T-helper 1 cell treated with Interleukin-12 subunit alpha and Interleukin-12 subunit beta and Interleukin-4 antibody, amounts not matched to agents 30 μg/mL and 1 μg/mL, for 36 hours (primary cell): ENCODE results near the gene KLHL25.
"Not testable (repeated sequence)": the region's sequence is repeated elsewhere in the genome, so short reads cannot be mapped to it uniquely, and the experiment has no call there.

Source experiments
- H3K27ac Mint-ChIP-seq: one replicate; pipeline ENCODE4 v1.8.0; 2021; ENCODE audit warnings: mild to moderate bottlenecking, mixed read lengths
- H3K27me3 Mint-ChIP-seq: one replicate; pipeline ENCODE4 v1.8.0; 2021; ENCODE audit warnings: low read depth, mixed read lengths
- H3K36me3 Mint-ChIP-seq: one replicate; pipeline ENCODE4 v1.8.0; 2021; ENCODE audit warnings: low read depth, mixed read lengths
- H3K4me1 Mint-ChIP-seq: one replicate; pipeline ENCODE4 v1.8.0; 2021; ENCODE audit warnings: low read depth, mixed read lengths
- H3K4me3 Mint-ChIP-seq: one replicate; pipeline ENCODE4 v1.8.0; 2021; ENCODE audit warnings: mild to moderate bottlenecking, moderate library complexity, mixed read lengths
- H3K9me3 Mint-ChIP-seq: one replicate; pipeline ENCODE4 v1.8.0; 2021; ENCODE audit warnings: mixed read lengths

KLHL25 gene

DNA sequence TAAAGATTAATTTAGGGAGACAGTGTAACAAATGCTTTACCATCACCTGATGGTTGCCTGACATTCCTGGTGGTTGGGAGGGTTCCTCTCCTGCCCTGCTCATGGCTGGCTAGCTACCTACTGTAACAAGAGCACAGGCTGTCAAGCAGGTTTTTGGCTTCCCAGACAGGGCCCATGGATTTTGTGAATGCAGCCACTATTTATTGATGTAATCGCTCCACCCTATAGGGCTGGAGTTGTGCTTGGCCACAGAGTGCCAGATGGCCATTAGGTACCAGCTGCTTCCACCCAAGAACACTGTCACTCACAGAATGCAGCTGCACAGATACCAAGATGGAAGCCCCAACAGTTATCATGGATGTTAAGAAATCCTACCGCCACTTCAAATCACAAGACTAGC, 31.0 kb upstream of the KLHL25 start:
- no peaks in the 10 kb centered on the region for H3K4me1 Mint-ChIP-seq
- peaks cover 4% of the 10 kb centered on the region for H3K27me3 Mint-ChIP-seq
- H3K9me3 Mint-ChIP-seq, result no peaks in the 10 kb centered on the region
- H3K4me3 Mint-ChIP-seq, result no peak overlapping the region
- H3K36me3 Mint-ChIP-seq, result no peaks in the 10 kb centered on the region
- H3K27ac Mint-ChIP-seq, result no peak overlapping the region

- H3K27me3 Mint-ChIP-seq, result peaks cover 9% of the 10 kb centered on the region
- no peak overlapping the region for H3K27ac Mint-ChIP-seq
- no peaks in the 10 kb centered on the region for H3K9me3 Mint-ChIP-seq
Measured at GRCh38 chr15:85825118-85825517, 30.4 kb upstream of the KLHL25 start.

GRCh38 chr15:85821545-85821944, 26.8 kb upstream of the KLHL25 start:
- H3K4me1 Mint-ChIP-seq, result no peaks in the 10 kb centered on the region
- no peaks in the 10 kb centered on the region for H3K36me3 Mint-ChIP-seq
- no peaks in the 10 kb centered on the region for H3K9me3 Mint-ChIP-seq
- peaks cover 14% of the 10 kb centered on the region for H3K27me3 Mint-ChIP-seq
- no peak overlapping the region for H3K27ac Mint-ChIP-seq
- H3K4me3 Mint-ChIP-seq, result no peak overlapping the region

More at GRCh38 chr15:85825118-85825517, 30.4 kb upstream of the KLHL25 start:
- no peaks in the 10 kb centered on the region for H3K36me3 Mint-ChIP-seq
- H3K4me3 Mint-ChIP-seq, result no peak overlapping the region
- no peaks in the 10 kb centered on the region for H3K4me1 Mint-ChIP-seq

GRCh38 chr15:85819938-85820337, 25.2 kb upstream of the KLHL25 start:
- H3K27me3 Mint-ChIP-seq, result peaks cover 9% of the 10 kb centered on the region
- no peak overlapping the region for H3K4me3 Mint-ChIP-seq
- no peaks in the 10 kb centered on the region for H3K4me1 Mint-ChIP-seq
- H3K27ac Mint-ChIP-seq, result no peak overlapping the region
- no peaks in the 10 kb centered on the region for H3K9me3 Mint-ChIP-seq
- no peaks in the 10 kb centered on the region for H3K36me3 Mint-ChIP-seq

DNA sequence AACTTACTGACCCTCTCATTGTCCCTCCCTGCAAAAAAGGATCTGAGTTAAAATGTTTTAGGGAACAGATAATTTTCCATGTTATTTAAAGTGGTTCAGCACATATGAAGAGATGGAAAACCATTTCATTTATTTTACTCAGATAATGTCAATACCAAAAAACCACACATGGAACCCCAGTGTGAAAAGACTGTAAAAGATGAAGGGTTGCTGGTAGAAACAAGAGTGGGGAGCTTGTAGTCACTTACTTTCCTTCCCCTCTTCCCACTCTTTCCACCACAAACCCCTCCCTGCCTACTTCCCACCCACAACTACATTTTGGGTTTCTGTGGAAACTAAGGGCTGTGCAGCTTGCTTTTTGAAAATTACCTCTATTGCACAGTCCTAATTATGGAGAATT, 18.5 kb upstream of the KLHL25 start:
- H3K27me3 Mint-ChIP-seq, result no peaks in the 10 kb centered on the region
- H3K4me3 Mint-ChIP-seq, result no peak overlapping the region
- H3K36me3 Mint-ChIP-seq, result no peaks in the 10 kb centered on the region

GRCh38 chr15:85810075-85810474, 15.3 kb upstream of the KLHL25 start:
- H3K27me3 Mint-ChIP-seq, result no peaks in the 10 kb centered on the region
- peaks cover 2% of the 10 kb centered on the region for H3K4me1 Mint-ChIP-seq
- no peaks in the 10 kb centered on the region for H3K9me3 Mint-ChIP-seq
- no peak overlapping the region for H3K27ac Mint-ChIP-seq
- H3K4me3 Mint-ChIP-seq, result no peak overlapping the region
- no peaks in the 10 kb centered on the region for H3K36me3 Mint-ChIP-seq

More for the DNA sequence above, 18.5 kb upstream of the KLHL25 start:
- H3K9me3 Mint-ChIP-seq, result no peaks in the 10 kb centered on the region
- H3K4me1 Mint-ChIP-seq, result peaks cover 2% of the 10 kb centered on the region
- no peak overlapping the region for H3K27ac Mint-ChIP-seq

GRCh38 chr15:85805420-85805819, 10.7 kb upstream of the KLHL25 start:
- Mint-ChIP-seq H3K9me3 (no peaks in the 10 kb centered on the region), H3K27ac (no peak overlapping the region), H3K27me3 (no peaks in the 10 kb centered on the region), H3K4me1 (no peaks in the 10 kb centered on the region), H3K36me3 (no peaks in the 10 kb centered on the region), H3K4me3 (no peak overlapping the region)

- H3K36me3 Mint-ChIP-seq, result no peaks in the 10 kb centered on the region
- no peak overlapping the region for H3K4me3 Mint-ChIP-seq
- no peaks in the 10 kb centered on the region for H3K4me1 Mint-ChIP-seq
- no peak overlapping the region for H3K27ac Mint-ChIP-seq
- no peaks in the 10 kb centered on the region for H3K9me3 Mint-ChIP-seq
- H3K27me3 Mint-ChIP-seq, result no peaks in the 10 kb centered on the region
Measured at GRCh38 chr15:85804481-85805170, 9.9 kb upstream of the KLHL25 start.

DNA sequence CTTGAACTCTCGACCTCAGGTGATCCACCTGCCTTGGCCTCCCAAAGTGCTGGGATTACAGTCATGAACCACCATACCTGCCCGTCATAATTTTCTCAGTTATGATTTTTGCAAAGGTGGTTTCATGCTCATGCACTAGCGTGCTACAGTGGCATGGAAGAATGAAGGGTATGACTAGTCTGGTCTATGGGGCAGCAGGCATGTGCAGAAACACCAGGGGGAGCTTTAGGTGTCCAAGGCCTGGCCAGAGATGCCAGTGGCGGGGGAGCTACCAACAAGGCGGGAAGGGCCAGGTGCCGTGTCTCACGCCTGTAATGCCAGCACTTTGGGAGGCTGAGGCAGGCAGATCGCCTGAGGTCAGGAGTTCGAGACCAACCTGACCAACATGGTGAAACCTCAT, 7.9 kb upstream of the KLHL25 start:
- H3K27ac Mint-ChIP-seq, H3K4me3 Mint-ChIP-seq, H3K4me1 Mint-ChIP-seq, H3K9me3 Mint-ChIP-seq, H3K36me3 Mint-ChIP-seq, H3K27me3 Mint-ChIP-seq: not testable (repeated sequence)

- H3K27ac Mint-ChIP-seq, result no peak overlapping the region
- H3K36me3 Mint-ChIP-seq, result no peaks in the 10 kb centered on the region
- H3K4me1 Mint-ChIP-seq, result peaks cover 6% of the 10 kb centered on the region
- H3K4me3 Mint-ChIP-seq, result no peak overlapping the region
- peaks cover 10% of the 10 kb centered on the region for H3K27me3 Mint-ChIP-seq
- H3K9me3 Mint-ChIP-seq, result no peaks in the 10 kb centered on the region
Measured at GRCh38 chr15:85800478-85801123, 5.9 kb upstream of the KLHL25 start.

- not testable (repeated sequence) for H3K27ac Mint-ChIP-seq, H3K36me3 Mint-ChIP-seq, H3K4me3 Mint-ChIP-seq, H3K9me3 Mint-ChIP-seq
- peaks cover 25% of the 10 kb centered on the region for H3K4me1 Mint-ChIP-seq
- peaks cover 10% of the 10 kb centered on the region for H3K27me3 Mint-ChIP-seq
Measured at GRCh38 chr15:85796371-85796770, 1.6 kb upstream of the KLHL25 start.

- Mint-ChIP-seq H3K4me1 (peaks cover 25% of the 10 kb centered on the region), H3K4me3 (peak overlapping the region; percentile 79), H3K9me3 (no peaks in the 10 kb centered on the region), H3K27ac (peak overlapping the region; percentile 47), H3K36me3 (peaks cover 2% of the 10 kb centered on the region), H3K27me3 (peaks cover 10% of the 10 kb centered on the region)
Measured at GRCh38 chr15:85795337-85796305, 896 bp upstream of the KLHL25 start.

DNA sequence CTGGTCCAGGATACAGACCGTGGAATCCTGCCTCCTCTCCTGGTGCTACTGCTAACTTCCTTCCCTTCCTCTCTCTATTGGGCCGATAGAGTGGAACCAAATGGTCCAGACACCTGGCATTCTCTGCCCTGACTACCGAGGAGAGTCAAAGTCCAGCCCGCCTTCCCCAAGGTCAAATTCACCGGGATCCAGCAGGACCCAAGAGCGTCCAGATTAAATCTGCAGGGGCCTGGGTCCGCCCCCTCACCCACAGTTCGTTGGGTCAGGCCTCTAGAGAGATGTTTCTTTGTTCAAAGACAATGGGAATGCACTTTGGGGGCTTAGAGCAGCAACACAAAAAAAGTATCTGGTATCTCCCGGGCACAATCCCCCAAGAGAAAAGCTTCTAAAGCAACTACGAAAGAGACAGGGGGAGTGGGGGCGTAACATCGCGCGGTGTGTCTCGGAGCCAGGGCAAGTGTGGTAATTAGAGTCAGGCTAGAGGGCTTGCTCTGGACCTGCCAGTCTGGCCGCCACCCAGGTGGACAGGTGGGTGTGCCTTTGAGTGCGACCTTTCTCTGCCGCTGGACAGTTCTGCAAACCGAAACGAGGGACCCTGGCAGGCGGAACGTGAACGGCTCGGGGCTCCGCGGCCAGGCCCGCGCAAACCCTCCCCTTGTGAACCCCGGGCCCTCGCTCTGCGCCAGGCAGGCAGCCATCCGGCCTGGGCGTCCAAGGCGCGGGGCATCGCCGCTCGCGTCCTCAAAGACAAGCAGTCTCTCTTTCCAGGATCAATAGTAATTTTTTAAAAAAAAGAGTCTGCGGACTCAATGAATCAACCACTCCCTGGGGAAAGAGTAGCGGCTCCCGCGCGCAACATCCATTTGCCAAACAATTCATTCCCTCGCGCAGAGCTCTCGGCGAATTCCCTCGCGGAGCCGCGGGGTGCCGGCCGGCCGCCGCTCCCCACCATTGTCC, 806 bp downstream of the KLHL25 start:
- Mint-ChIP-seq H3K4me3 (peak overlapping the region; percentile 84), H3K36me3 (peaks cover 2% of the 10 kb centered on the region), H3K27me3 (peaks cover 10% of the 10 kb centered on the region), H3K4me1 (peaks cover 29% of the 10 kb centered on the region), H3K27ac (peak overlapping the region; percentile 49), H3K9me3 (no peaks in the 10 kb centered on the region)
